Left ventricle myocardium inferior (tissue), 1 donor: ENCODE results near the gene PRSS21. TPM values are rescaled to one million over a fixed set of nuclear protein-coding genes. Genes with fewer than 3 reads are reported as not detected.
A peak's percentile ranks its signal among the peaks of the same experiment; 100 is the strongest.

Source experiments
- DNase-seq: peaks from one replicate; pipeline ENCODE4 v3.0.0-alpha.2; 2020
- H3K27ac ChIP-seq: fragments of 200-600 bp; replicated peaks from 2 replicates; pipeline ENCODE4 v1.8.0; 2021
- H3K27me3 ChIP-seq: fragments of 200-600 bp; 2 replicates; pipeline ENCODE4 v1.8.0; 2021; ENCODE audit warnings: low read depth
- H3K36me3 ChIP-seq: fragments of 200-600 bp; 2 replicates; pipeline ENCODE4 v1.8.0; 2021
- H3K4me1 ChIP-seq: fragments of 200-600 bp; 2 replicates; pipeline ENCODE4 v1.8.0; 2021
- H3K4me3 ChIP-seq: fragments of 200-600 bp; 2 replicates; pipeline ENCODE4 v1.8.0; 2021; ENCODE audit warnings: mild to moderate bottlenecking, moderate library complexity
- H3K9me3 ChIP-seq: fragments of 200-600 bp; replicated peaks from 2 replicates; pipeline ENCODE4 v1.8.0; 2021
- intact Hi-C: fragments of 100-400 bp; cut with micrococcal nuclease; formaldehyde crosslinking; loops from one replicate; pipeline ENCODE4 v1.11.0; 2022
- total RNA-seq: library from RNA; stranded (reverse); fragmentation: NEBNext Ultra II Directional; extraction: Animal tissue kit (Norgen Biotek cat#: 25700); gene quantifications from one replicate; pipeline ENCODE4 v1.2.1, GENCODE V29; 2021
- TF ChIP-seq, protein P1 (sequence below): fragments of 200-600 bp; IDR thresholded peaks from 2 replicates; pipeline ENCODE4 v1.8.0; 2021; ENCODE audit warnings: antibody characterized with exemption, mild to moderate bottlenecking, borderline replicate concordance
- donor health status: DM: no; HTN: yes; CAD: no; lungs with severe emphysema.

PRSS21 gene
- total RNA-seq, 1 donor from 2014 or later = not detected

DNA sequence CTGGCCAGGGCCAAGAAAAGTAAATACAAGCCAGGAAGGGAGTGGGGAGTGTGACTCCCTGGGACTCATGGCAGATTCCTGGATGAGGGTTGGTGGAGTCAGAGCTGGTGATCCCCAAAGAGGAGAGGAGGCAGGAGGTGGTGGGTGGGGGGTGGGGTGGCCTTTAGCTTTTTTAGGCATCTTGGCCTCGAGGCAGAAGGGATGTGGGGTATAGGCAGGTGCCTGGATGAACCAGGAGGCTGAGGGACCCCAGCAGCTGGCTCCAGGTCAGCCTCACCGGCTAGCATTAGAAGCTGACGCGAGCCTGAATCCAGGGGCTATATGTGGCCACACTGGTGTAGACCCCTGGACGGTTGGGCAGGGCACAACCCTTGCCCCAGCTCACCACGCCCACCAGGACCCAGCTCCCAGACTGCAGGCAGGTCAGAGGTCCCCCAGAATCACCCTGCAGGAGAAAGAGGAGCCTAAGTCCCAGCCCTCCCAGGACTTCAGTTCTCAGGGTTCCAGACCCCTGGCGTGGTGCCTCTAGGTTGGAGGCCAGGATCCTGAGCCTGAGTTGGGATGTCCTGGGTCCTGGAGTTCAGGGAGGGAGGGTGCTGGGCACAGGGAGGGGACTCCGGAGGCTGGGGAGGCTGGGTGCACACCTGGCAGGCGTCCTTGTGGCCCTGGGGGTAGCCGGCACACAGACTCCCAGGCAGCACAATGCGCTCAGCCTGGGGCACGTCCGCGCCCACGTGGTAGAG is 32.5 kb upstream of the PRSS21 start:
- Histone ChIP-seq H3K27ac (no peak overlapping the region), H3K36me3 (no peaks in the 10 kb centered on the region), H3K9me3 (no peaks in the 10 kb centered on the region), H3K4me3 (peak overlapping the region; percentile 57), H3K27me3 (peaks cover 63% of the 10 kb centered on the region), H3K4me1 (peaks cover 10% of the 10 kb centered on the region)
- intact Hi-C loops = no loop called here
- TF ChIP-seq, protein P1, sequence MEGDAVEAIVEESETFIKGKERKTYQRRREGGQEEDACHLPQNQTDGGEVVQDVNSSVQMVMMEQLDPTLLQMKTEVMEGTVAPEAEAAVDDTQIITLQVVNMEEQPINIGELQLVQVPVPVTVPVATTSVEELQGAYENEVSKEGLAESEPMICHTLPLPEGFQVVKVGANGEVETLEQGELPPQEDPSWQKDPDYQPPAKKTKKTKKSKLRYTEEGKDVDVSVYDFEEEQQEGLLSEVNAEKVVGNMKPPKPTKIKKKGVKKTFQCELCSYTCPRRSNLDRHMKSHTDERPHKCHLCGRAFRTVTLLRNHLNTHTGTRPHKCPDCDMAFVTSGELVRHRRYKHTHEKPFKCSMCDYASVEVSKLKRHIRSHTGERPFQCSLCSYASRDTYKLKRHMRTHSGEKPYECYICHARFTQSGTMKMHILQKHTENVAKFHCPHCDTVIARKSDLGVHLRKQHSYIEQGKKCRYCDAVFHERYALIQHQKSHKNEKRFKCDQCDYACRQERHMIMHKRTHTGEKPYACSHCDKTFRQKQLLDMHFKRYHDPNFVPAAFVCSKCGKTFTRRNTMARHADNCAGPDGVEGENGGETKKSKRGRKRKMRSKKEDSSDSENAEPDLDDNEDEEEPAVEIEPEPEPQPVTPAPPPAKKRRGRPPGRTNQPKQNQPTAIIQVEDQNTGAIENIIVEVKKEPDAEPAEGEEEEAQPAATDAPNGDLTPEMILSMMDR = no peak
- no peak for DNase-seq

DNA sequence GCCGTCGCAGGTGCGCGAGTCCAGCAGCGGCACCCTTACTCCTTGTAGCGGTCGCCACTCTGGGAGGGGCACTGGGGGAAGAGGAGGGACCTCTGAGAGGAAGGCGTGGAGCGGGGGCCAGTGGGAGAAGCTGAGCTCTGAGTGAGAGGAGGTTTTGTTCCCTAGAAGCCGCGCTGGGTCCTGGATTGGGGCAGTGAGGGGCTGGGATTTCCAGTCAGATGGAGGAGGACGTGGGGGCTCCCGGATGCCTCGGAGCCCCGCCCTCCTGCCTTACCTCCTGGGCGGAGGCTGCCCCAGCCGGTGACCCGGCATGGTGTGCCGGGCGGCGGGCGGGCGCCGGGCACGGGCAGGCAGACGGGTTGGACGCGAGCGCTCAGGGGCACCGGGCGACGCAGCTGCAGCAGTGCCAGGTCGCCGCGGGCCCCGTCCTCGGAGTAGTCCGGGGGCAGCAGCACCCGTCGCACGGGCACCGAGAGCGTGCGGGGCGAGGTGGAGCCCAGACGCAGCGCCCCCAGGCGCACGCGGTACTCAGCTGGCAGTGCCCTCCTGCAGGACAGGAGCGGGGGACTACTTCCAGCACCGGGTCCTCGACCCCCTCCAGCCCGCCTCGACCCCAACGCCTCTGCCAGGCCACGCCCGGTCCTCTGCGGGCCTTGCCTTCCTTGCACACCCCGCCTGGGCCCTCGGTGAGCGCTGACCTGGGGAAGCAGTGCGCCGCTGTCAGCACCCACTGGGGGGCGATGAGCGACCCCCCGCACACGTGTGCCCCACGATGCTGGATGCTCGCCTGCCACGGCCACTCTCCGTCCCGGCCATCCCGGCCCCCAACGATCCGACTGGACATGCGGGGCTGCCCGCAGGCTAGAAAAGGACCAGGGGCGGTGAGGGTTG is 31.7 kb upstream of the PRSS21 start:
- H3K4me1 ChIP-seq = peaks cover 10% of the 10 kb centered on the region
- no peak overlapping the region for H3K27ac ChIP-seq
- H3K27me3 ChIP-seq = peaks cover 72% of the 10 kb centered on the region
- H3K36me3 ChIP-seq = no peaks in the 10 kb centered on the region
- TF ChIP-seq, protein P1 = no peak
- H3K4me3 ChIP-seq = peak overlapping the region; percentile 57
- DNase-seq = no peak
- intact Hi-C loops = no loop called here
- no peaks in the 10 kb centered on the region for H3K9me3 ChIP-seq

DNA sequence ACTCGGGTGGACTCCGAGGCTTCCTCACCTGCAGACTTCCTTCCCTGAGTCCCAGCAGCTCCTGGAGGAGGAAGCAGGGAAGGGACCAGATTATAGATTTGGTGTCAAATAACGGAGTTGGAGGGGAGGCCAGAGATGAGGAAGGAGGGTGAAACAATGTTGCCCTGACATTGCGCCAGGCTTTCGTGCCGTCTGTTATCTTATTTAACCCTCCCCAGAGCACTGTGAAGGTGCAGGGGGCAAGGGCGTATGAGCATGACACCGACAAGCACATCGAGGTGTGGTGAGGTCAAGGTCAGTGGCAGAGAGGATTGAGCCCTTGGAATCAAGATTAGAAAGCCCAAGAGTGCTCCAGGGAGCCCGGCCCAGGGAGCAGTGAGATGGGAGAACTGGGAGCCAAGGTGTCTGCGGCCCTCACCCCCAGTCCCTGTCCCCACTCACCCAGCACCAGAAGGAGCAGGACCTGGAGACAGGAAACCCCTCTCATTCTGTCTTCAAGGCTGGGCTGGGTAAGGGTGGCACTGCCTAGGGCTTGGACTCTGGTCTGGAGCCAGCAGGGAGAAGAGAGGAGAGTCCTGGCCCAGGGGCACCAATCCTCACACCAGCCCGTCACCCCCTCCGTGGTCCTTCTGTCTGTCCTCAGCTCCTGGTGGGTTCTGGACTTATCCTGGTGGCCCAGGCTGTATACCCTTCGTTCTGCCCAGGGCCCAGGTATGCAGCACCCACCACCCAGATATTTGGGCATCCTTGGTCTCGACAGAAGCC is 30.8 kb upstream of the PRSS21 start:
- Histone ChIP-seq H3K9me3 (no peaks in the 10 kb centered on the region), H3K4me1 (peaks cover 10% of the 10 kb centered on the region), H3K4me3 (no peak overlapping the region), H3K27ac (no peak overlapping the region), H3K27me3 (peaks cover 80% of the 10 kb centered on the region), H3K36me3 (no peaks in the 10 kb centered on the region)
- no peak for DNase-seq
- intact Hi-C loops = no loop called here
- TF ChIP-seq, protein P1 = no peak

DNA sequence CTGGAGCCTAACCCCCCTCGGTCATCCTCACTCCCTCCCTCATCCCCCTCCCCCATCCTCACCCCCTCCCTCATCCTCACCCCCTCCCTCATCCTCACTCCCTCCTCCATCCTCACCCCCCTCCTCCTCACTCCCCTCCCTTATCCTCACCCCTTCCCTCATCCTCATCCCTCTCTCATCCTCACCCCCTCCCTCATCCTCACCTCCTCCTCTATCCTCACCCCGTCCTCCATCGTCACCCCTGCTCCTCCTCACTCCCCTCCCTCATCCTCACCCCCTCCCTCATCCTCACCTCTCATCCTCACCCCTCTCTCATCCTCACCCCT is 30.2 kb upstream of the PRSS21 start:
- Histone ChIP-seq H3K36me3 (no peaks in the 10 kb centered on the region), H3K4me3 (no peak overlapping the region), H3K4me1 (peaks cover 10% of the 10 kb centered on the region), H3K27me3 (peaks cover 86% of the 10 kb centered on the region), H3K27ac (no peak overlapping the region), H3K9me3 (no peaks in the 10 kb centered on the region)
- no peak for DNase-seq
- intact Hi-C loops = no loop called here
- TF ChIP-seq, protein P1 = no peak

DNA sequence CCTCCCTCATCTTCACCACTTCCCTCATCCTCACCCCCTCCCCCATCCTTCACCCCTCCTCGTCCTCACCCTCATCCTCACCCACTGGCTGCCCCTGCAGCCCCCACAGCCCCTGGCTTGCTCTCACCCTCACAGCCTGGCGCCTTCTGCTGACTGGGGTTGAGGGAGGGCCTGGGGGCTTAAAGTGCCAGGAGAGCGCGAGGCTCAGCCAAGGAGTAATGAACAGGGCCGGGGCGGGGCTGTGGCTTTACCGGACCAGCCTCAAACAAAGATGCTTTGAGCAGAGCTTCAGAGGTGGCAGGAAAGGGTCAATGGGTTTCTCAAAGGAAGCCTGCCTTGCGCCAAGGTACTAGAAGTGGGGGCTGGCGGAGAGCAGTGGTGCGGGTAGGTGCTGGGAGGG is 29.6 kb upstream of the PRSS21 start, which contains the start of gene PRSS33:
Gene PRSS33 (minus strand): TSS at position 155 of the 400 bp plus-strand sequence. CDS start 1,013 bp downstream, outside the sequence.
- DNase-seq = no peak
- Histone ChIP-seq H3K4me3 (no peak within 1 kb of the TSS), H3K9me3 (no peaks in the 10 kb centered on the region), H3K27me3 (peaks cover 92% of the 10 kb centered on the region), H3K27ac (no peak within 1 kb of the TSS), H3K36me3 (no peaks in the 10 kb centered on the region), H3K4me1 (peaks cover 10% of the 10 kb centered on the region)
- intact Hi-C loops = no loop called here
- TF ChIP-seq, protein P1 = no peak
